Renal pelvis (tissue), 12 donors: ENCODE results near the gene ARHGAP15. TPM values are rescaled to one million over a fixed set of nuclear protein-coding genes. Genes with fewer than 3 reads are reported as not detected.
"Not testable (repeated sequence)": the region's sequence is repeated elsewhere in the genome, so short reads cannot be mapped to it uniquely, and the experiment has no call there.

Source experiments
- DNase-seq: peaks from one replicate; pipeline ENCODE4 v3.0.0-alpha.2; 2013
- long read RNA-seq, 16 experiments: transcript quantifications; one replicate each; lab custom pipeline, GENCODE V29; 2026
- polyA plus RNA-seq, 3 donors: library from polyadenylated mRNA; unstranded; fragments of 120-200 nt; gene quantifications; one replicate each; pipeline ENCODE4 v1.2.1, GENCODE V29; 2013; ENCODE audit not compliant: insufficient read length in 3 of 3

The ARHGAP15 gene
- polyA plus RNA-seq, result 1 to 10 TPM; 3.9 to 4.5 (median 4.3) TPM
- long read RNA-seq, donor 1, partial matches to known transcripts, result 5 of 6 reads
- long read RNA-seq, donor 1, other reads (novel, unspliced or antisense), result 0 of 6 reads
- long read RNA-seq, donor 2, partial matches to known transcripts, result 0 of 1 reads
- long read RNA-seq, donor 2, other reads (novel, unspliced or antisense), result 0 of 1 reads
- long read RNA-seq, donor 3, partial matches to known transcripts, result 0 of 1 reads
- long read RNA-seq, donor 3, other reads (novel, unspliced or antisense), result 0 of 1 reads
- long read RNA-seq, donor 4, result 0 reads
- long read RNA-seq, donor 5, result 0 reads
- long read RNA-seq, donor 6, result 0 reads
- long read RNA-seq, donor 7, partial matches to known transcripts, result 0 of 1 reads
- long read RNA-seq, donor 7, other reads (novel, unspliced or antisense), result 0 of 1 reads
- long read RNA-seq, donor 8, partial matches to known transcripts, result 0 of 1 reads
- long read RNA-seq, donor 8, other reads (novel, unspliced or antisense), result 0 of 1 reads
- long read RNA-seq, donor 9, partial matches to known transcripts, result 0 of 1 reads
- long read RNA-seq, donor 9, other reads (novel, unspliced or antisense), result 0 of 1 reads
- long read RNA-seq, donor 10, result 0 reads
- long read RNA-seq, donor 11, result 0 reads
- long read RNA-seq, donor 12, result 0 reads
- long read RNA-seq, donor 13, result 0 reads
- long read RNA-seq, donor 14, result 0 reads
- long read RNA-seq, donor 15, partial matches to known transcripts, result 9 of 14 reads
- long read RNA-seq, donor 15, other reads (novel, unspliced or antisense), result 0 of 14 reads
- long read RNA-seq, donor 16, partial matches to known transcripts, result 0 of 1 reads
- long read RNA-seq, donor 16, other reads (novel, unspliced or antisense), result 0 of 1 reads

DNA sequence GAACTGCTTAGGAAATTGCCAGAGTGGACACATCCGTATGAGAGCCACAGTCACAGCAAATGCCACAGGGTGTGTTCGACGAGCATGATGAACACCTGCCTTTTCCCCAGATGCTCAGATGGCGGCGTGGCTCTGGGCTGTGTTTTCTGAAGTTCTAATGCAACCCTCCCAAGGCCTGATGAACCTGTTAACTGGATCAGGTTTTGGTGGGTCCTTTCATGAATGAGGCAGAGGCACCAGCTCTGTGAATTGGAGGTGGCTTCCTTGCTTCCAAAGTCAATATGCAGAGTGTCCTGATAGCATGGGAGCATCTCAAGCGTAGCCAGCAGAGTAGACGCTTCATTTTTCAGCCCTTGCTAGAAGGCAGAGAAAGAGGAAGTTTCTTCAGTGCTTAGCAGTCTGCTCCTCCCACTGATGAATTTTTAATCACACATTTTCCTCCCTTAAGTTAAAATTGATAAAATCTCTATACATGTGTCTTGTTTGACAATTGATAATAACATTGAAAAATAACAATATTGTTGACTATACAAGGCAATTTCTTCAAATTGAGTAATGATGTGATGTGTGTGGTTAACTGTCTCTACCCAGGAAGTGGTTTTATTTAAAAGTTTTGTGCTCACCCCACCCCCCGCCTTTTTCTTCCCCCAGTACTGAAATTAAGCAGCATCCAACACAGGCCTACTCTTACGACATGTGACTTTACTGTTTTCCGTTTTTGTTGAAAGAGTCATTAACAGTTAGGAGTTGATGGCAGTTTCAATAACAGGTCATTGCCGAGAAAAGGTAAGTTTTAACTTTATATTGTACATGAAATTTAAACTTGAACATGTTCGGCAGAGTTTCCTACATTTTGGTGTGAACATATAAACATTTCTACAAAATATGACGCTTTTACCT is at the start of gene ARHGAP15:
Gene ARHGAP15, plus strand, starts transcription at position 739 of the 900 bp plus-strand sequence.
- DNase-seq, result no peak

- DNase-seq, result no peak
Measured at GRCh38 chr2:143081616-143082015, 47.6 kb upstream of the ARHGAP15 start.

GRCh38 chr2:143083636-143084035 is 45.6 kb upstream of the ARHGAP15 start:
- no peak for DNase-seq

DNA sequence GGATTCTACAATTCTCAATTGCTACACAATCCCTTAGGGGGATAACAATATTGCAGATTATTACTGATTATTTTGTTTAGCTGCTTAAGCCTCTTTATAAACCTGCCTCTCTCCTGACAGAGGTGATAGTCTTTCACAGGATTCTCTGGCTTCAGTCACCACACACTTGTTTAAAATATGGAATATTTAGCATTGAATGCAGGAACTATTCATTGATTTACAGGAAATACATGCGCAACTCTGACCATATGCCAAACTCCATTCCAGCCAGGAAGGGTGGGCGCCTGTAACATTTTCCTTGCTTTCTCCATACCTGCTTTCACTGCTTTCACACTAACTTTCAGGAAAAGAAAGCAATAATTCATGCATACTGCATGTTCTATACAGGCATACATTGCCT is 44.8 kb upstream of the ARHGAP15 start:
- DNase-seq, result no peak

DNA sequence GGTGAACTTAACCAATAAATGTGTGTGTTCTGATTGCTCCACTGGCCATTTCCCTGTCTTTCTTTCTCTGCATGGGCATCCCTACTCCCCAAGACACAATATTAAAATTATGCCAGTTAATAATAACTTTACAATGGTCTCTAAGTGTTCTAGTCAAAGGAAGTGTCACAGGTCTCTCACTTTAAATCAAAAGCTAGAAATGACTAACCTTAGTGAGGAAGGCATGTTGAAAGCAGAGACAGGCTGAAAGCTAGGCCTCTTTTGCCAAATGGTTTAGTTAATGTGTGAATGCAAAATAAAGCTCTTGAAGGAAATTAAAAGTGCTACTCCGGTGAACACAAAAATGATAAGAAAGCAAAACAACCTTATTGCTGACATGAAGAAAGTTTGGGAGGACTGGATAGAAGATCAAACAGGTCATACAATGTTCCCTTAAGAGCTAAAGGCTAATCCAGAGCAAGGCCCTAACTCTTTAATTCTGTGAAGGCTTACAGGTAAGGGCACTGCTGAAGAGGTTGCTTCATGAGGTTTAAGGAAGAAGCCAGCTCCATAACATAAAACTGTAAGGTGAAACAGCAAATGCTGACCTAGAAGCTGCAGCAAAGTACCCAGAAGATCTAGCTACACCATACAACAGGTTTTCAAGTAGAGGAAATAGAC is 44.0 kb upstream of the ARHGAP15 start:
- DNase-seq, result no peak

- DNase-seq, result no peak
Measured at GRCh38 chr2:143087033-143087432, 42.2 kb upstream of the ARHGAP15 start.

- DNase-seq, result no peak
Measured at GRCh38 chr2:143088388-143088787, 40.8 kb upstream of the ARHGAP15 start.

DNA sequence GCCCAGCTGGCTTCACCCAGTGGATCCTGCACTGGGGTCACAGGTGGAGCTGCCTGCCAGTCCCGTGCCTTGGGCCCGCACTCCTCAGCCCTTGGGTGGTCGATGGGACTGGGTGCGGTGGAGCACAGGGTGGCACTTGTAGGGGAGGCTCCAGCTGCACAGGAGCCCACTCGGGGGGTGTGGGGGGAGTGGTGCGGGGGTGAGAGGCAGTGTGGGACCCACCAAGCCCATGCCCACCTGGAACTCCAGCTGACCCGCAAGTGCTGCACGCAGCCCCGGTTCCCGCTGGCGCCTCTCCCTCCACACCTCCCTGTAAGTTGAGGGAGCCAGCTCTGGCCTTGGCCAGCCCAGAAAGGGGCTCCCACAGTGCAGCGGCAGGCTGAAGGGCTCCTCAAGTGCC is 39.7 kb upstream of the ARHGAP15 start:
- DNase-seq, result not testable (repeated sequence)

DNA sequence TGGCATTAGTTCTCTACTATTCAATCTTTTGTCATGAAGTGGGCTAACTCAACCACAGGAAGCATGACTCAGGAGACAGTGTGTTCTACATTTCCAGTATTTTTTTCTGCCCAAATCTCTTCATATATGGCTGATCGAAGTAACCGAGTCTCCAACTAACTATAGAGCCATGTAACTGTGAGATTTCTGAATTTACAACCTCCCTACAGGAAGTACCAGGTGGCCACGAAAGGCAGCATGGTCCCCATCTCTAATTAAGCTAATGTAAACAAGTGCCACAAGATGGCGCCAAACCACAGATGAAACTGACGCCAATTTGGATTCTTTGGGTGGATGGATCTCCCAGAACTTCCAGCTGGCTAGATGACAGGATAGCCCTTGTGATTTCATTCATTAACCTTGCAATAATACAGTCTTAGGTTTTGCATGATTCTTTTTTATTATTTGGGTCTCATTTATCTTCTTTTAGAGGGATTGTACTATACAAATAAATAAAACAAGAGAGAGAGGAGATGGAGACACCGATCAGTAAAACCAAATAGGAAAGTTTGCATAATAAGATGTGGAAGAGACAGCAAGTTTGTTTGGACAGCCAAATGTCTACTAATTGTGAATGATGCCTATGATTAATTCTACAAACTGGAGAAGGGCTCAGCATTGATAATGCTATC is 18.3 kb upstream of the ARHGAP15 start:
- peak; percentile 65 for DNase-seq

DNA sequence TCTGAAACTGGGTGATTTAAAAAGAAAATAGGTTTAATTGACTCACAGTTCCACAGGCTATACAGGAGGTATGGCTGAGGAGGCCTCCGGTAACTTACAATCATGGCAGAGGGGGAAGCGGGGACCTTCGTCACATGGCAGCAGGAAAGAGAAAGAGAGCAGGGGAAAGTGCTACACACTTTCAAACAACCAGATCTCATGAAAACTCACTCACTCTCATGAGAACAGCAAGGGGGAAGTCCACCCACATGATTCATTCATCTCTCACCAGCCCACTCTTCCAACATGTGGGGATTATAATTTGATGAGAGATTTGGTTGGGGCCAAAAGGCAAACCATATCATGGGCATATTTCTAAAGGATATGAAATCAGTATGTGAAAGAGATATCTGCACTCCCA is 12.0 kb upstream of the ARHGAP15 start:
- DNase-seq, result no peak

GRCh38 chr2:143121079-143121478 is 8.1 kb upstream of the ARHGAP15 start:
- DNase-seq, result no peak

DNA sequence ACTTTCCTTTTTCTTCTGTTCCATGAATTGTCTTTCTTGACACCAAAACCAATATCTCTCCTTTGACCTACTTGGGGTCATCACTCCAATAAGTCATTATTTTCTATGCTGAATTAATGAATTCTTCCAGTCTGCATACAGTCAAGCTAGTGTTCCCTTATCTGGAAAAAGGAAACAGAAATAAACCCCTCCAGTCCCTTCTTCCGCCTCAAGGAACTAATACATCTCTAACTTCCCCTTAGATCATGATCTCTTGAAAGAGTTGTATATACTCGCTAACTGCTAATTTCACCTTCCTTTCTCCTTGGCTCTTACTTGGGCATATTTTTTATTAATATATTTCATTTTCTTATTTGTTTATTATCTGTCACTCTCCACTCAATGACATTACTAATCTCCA is 7.3 kb upstream of the ARHGAP15 start:
- no peak for DNase-seq

DNA sequence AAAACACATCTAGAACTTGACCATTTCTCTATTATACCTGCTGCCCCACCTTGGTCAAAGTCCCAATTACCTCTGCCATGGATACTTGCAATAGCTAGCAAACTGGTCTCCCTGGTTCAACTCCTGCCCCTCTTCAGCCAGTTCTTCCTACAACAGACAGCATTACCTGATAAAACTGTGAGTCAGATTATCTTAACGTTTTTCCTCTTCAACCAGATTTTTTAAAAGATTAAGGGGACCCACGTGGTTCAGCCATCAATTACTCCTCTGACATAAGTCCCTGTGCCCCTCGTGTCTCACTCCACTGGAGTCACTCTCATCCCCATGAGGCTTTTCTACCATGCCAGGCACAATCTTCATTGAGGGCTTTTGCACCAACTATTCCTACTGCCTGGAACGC is 5.3 kb upstream of the ARHGAP15 start:
- DNase-seq, result no peak

DNA sequence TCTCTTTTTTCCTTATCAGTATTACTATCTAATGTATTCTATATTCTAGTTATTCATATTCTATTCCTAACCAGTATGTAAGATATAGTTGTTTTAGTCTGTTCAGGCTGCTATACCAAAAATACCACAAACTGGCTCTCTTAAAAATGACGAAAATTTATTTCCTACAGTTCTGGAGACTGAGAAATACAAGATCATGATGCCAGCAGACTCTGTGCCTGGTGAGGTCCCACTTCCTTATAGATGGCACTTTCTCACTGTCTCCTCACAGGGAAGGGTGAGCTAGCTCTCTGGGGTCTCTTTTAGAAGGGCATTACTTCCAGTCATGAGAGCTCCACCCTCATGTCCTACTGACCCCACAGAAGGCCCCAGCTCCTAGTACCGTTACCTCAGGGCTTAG is 4.8 kb upstream of the ARHGAP15 start:
- DNase-seq, result no peak

DNA sequence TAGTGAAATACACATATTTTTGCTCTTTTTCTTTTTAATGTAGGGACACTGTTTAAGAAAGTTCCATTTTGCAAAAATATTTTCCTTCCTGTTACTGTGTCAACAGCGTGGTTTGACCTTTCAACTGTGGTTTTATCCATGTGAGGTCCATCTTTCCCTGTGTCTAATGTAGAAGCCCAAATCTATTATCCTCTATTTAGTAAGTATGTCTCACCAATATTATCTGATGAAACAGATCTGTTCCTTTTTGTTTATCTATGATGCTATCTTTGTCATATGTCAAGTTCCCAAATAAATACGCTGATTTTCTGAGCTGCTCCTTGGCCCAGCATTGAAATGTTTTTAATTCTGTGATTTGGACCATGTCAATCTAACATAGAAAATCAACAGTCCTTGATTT is 3.5 kb upstream of the ARHGAP15 start:
- no peak for DNase-seq

- DNase-seq, result no peak
Measured at GRCh38 chr2:143132355-143132754, 3.1 kb downstream of the ARHGAP15 start.

- no peak for DNase-seq
Measured at GRCh38 chr2:143133783-143134182, 4.6 kb downstream of the ARHGAP15 start.

GRCh38 chr2:143138292-143138691 is 9.1 kb downstream of the ARHGAP15 start:
- no peak for DNase-seq

- no peak for DNase-seq
Measured at GRCh38 chr2:143139835-143140393, 10.7 kb downstream of the ARHGAP15 start.

DNA sequence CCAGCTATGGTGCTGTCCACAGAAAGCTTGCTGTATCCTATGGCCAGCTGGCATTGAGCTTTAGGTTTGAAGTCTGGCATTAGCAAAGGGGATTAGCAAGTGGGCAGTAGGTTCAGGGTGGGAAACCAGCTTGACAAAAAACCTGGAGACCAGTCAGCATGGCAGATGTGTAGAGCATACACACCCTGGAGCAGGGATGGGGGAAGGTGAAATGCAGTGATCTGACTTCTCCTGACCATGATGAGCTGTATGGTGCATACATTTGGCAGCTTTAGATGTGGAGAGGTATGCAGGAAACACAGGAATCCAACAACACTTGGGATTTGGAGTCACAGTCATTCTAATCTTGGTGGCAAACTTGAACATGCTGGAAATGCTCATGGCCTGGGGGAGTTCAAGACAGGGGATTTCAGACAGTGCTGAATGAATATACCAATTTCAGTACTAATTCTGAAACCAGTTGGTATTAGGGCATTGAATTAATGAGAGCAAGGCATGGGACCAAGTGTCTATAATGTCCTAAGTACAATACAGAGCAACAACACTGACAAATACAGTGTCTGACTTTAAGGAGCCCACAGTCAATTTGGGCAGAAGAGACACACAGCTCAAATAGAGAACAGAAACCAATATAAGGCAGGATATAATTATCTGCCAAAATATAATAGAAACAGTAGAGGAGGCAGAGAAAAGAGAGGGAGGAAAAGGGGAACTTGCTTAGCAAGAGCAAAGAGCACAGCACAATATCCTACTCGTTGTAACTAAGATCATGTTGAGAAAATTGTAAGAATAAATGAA is 11.8 kb downstream of the ARHGAP15 start:
- DNase-seq, result no peak
